Psoas muscle (tissue), 8 donors: ENCODE results near the gene GLB1L. TPM values are rescaled to one million over a fixed set of nuclear protein-coding genes. Genes with fewer than 3 reads are reported as not detected.
A peak's percentile ranks its signal among the peaks of the same experiment; 100 is the strongest.

ENCODE experiments used
- ATAC-seq, 4 donors: fragments of 200-7000 bp; cut with Tn5 transposase; one replicate each; pipeline ENCODE4 v1.9.1; 2020; ENCODE audit warnings: moderate library complexity in 3 of 4, mild to moderate bottlenecking in 2 of 4
- DNase-seq, 2 donors: peaks; one replicate each; pipeline ENCODE4 v3.0.0-alpha.2; 2020
- H3K27ac ChIP-seq: fragments of 200-600 bp; one replicate; pipeline ENCODE4 v1.8.0; 2022
- H3K27me3 ChIP-seq, 3 donors: fragments of 200-600 bp in 1 of 3; one replicate each; pipeline versions ENCODE4 v1.6.1 to v1.8.0; 2013 to 2022; ENCODE audit warnings: low read length in 2 of 3, mild to moderate bottlenecking in 2 of 3, moderate library complexity in 1 of 3; ENCODE audit not compliant: insufficient read depth in 3 of 3
- H3K36me3 ChIP-seq, 2 donors: fragments of 200-600 bp in 1 of 2; one replicate each; pipeline versions ENCODE4 v1.6.1 to v1.8.0; 2013 to 2022; ENCODE audit warnings: low read depth in 1 of 2, mild to moderate bottlenecking in 1 of 2, moderate library complexity in 1 of 2; ENCODE audit not compliant: insufficient read depth in 1 of 2
- H3K4me1 ChIP-seq: fragments of 200-600 bp; one replicate; pipeline ENCODE4 v1.8.0; 2022
- H3K4me3 ChIP-seq: fragments of 200-600 bp; one replicate; pipeline ENCODE4 v1.8.0; 2022; ENCODE audit warnings: mild to moderate bottlenecking
- H3K9me3 ChIP-seq: fragments of 200-600 bp; one replicate; pipeline ENCODE4 v1.8.0; 2022
- WGBS, 3 donors: extraction: QIAGEN DNeasy Blood & Tissue Kit; methylation state at CpG; one replicate each; pipeline versions ENCODE4 v1.1.6 to v1.1.7; 2013; 5-methylcytosine and 5-hydroxymethylcytosine counted together
- intact Hi-C, 2 donors: fragments of 100-400 bp; cut with DNase I; formaldehyde crosslinking; loops; one replicate each; pipeline versions ENCODE4 v1.11.0 to v1.14.2; 2022
- polyA plus RNA-seq, 3 donors: library from polyadenylated mRNA; stranded (reverse); fragments of 200-250 nt; gene quantifications; one replicate each; pipeline ENCODE4 v1.2.3, GENCODE V29; 2013
- total RNA-seq, 4 donors: library from RNA; stranded (reverse); fragmentation: NEBNext Ultra II Directional in 2 of 4; extraction: Animal tissue kit (Norgen Biotek cat#: 25700) in 2 of 4; gene quantifications; one replicate each; pipeline versions ENCODE4 v1.2.1 to v1.2.4, GENCODE V29; 2021 to 2023
- TF ChIP-seq, protein P1 (sequence below): fragments of 200-600 bp; IDR thresholded peaks from one replicate; pipeline ENCODE4 v1.8.0; 2022; ENCODE audit warnings: antibody characterized with exemption
- donor health status: healthy with polysubstance abuse.
- donor health status: DM: no; HTN: no; CAD: no; lungs with moderate emphysema.
- donor health status: Bipolar disorder and iron deficiency.
- donor health status: healthy.
- donor health status: DM: yes; HTN: yes; CAD: no.
- donor health status: DM: no; HTN: no; CAD: no.
- donor health status: DM: no; HTN: no; CAD: no.
- donor health status: DM: yes; HTN: yes; CAD: no.

Gene GLB1L
- total and polyA plus RNA-seq, 7 donors, result 0.55 to 3.7 (median 0.90) TPM

DNA sequence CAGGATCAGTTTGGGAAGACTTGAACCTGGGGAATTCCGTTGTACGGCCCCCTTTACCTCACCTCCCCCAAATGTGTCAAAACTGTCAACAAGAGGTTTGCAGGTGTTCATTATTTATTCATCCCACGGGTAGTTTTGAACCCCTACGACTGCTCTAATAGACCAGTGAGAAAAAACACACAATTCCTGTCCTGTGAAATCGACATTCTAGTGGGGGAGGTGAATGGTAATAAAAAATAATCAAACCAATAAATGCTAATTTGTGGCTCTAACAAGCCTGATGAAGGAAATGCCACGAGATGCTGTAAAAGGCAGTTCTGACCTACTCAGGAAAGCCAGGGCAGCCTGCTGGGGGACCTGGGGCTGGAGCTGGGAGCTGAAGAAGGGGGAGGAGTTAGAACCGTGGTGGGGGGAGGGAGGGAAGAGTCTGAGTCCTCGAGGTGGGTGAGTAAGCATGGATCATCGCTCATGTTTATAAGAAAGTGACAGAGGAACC lies 33.5 kb upstream of the GLB1L start:
- no peaks in the 10 kb centered on the region for H3K27me3 ChIP-seq
- H3K9me3 ChIP-seq, result no peaks in the 10 kb centered on the region
- TF ChIP-seq, protein P1, sequence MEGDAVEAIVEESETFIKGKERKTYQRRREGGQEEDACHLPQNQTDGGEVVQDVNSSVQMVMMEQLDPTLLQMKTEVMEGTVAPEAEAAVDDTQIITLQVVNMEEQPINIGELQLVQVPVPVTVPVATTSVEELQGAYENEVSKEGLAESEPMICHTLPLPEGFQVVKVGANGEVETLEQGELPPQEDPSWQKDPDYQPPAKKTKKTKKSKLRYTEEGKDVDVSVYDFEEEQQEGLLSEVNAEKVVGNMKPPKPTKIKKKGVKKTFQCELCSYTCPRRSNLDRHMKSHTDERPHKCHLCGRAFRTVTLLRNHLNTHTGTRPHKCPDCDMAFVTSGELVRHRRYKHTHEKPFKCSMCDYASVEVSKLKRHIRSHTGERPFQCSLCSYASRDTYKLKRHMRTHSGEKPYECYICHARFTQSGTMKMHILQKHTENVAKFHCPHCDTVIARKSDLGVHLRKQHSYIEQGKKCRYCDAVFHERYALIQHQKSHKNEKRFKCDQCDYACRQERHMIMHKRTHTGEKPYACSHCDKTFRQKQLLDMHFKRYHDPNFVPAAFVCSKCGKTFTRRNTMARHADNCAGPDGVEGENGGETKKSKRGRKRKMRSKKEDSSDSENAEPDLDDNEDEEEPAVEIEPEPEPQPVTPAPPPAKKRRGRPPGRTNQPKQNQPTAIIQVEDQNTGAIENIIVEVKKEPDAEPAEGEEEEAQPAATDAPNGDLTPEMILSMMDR, result no peak
- peaks cover 30% of the 10 kb centered on the region for H3K4me1 ChIP-seq
- peak overlapping the region; percentile 92 for H3K4me3 ChIP-seq
- DNase-seq (no peak), ATAC-seq (peak in 1 of 4 donors; percentile 72)
- intact Hi-C loops, result loop anchor here in 1 of 2 donors (1.0 kb wide), 1 partner anchor 16 kb away; no protein-coding TSS in a partner anchor
- H3K36me3 ChIP-seq, result peaks cover 0 to 37% of the 10 kb centered on the region in 2 donors
- H3K27ac ChIP-seq, result peak overlapping the region; percentile 98
- WGBS, 3 donors, result 11 to 15% (median 14%) methylated on average over 9 of the region's 9 CpGs

DNA sequence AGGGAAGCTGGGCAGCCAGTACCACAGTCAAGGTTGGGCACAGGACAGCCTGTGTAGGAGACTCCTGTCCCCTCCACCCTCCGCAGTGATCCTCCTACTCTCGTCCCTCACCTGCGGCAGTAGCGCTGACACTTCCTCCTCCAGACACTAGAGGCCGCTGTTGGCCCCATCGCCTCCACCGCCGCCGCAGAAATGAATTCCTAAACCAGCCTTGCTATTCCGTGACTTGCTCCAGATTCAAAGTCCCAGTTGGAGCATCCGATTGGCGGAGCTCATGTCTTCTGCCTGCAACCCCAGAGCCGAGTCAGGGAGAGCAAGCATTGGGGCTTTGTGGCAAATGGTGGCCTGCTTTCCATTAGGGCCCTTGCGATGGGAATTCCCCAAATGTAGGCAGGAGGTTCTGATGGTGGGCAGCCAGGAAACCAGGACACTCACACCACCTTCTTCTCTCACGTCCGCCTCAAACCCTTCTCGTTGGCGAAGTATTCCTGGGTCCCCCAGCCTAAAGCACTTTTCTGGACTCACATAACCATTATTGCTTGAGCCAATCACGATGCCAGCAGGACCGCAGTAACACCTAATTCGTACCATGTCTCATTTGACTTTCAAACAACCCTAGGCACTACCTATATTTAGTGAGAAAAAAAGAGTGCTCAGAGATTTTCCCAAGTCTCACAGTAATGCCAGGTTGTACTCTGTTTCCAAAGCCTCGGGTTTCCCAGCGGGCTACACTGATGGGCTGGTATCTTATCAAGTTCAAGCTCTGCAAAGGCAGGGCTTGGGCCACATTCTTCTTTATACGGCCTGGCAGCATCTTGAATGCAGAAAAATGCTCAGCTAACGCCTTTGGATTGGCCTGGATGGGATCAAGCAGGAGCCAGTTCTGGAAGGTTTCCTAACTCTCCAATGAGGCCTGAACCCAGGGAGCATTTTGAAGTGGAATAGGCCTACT lies 32.7 kb upstream of the GLB1L start:
- peak overlapping the region; percentile 92 for H3K4me3 ChIP-seq
- H3K9me3 ChIP-seq, result no peaks in the 10 kb centered on the region
- H3K4me1 ChIP-seq, result peaks cover 30% of the 10 kb centered on the region
- H3K27me3 ChIP-seq, result no peaks in the 10 kb centered on the region
- DNase-seq, result peak; percentile 75 to 85
- ATAC-seq, result peak; percentile 29 to 60 (median 50)
- intact Hi-C loops, result loop anchor here in 1 of 2 donors (1.0 kb wide), 1 partner anchor 16 kb away; no protein-coding TSS in a partner anchor
- 24 to 28% (median 25%) methylated on average over 25 of the region's 25 CpGs for WGBS, 3 donors
- H3K36me3 ChIP-seq, result peaks cover 0 to 30% of the 10 kb centered on the region in 2 donors
- H3K27ac ChIP-seq, result peak overlapping the region; percentile 98
- TF ChIP-seq, protein P1, result peak; percentile 97

DNA sequence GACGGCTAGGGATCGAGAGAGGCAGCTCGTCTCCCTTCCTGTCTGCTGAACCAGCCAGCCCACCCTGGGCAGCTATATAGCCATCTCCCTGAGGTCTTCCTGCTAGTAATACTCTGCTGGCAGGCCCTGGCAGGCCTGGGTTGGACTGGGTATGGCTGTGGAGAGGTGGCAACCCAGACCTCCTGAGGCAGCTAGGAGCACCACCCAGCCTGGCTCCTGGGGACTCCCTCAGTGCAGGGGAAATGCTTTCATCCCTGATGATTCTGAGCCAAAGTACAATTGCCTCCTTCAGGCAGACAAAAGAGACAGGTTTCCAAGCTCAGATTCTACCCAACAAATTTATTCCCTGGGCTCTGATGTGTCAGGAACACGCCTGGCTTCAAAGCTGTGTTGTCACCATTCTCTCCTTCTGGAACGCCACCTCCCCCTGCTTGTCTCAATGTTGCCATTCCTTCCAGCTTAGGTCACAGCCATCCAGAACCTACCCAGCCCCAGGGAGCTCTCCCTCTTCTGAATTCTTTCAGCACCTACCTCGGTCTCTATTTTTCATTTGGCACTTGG lies 29.2 kb upstream of the GLB1L start:
- no peak for DNase-seq
- peaks cover 16% of the 10 kb centered on the region for H3K4me1 ChIP-seq
- H3K4me3 ChIP-seq, result no peak overlapping the region
- H3K9me3 ChIP-seq, result no peaks in the 10 kb centered on the region
- intact Hi-C loops, result no loop called here
- no peaks in the 10 kb centered on the region for H3K27me3 ChIP-seq
- H3K27ac ChIP-seq, result peak overlapping the region; percentile 89
- WGBS, 3 donors, result 13 to 26% (median 24%) methylated on average over 6 of the region's 6 CpGs
- no peaks in the 10 kb centered on the region for H3K36me3 ChIP-seq
- peak; percentile 62 to 67 (median 64) for ATAC-seq
- TF ChIP-seq, protein P1, result no peak

DNA sequence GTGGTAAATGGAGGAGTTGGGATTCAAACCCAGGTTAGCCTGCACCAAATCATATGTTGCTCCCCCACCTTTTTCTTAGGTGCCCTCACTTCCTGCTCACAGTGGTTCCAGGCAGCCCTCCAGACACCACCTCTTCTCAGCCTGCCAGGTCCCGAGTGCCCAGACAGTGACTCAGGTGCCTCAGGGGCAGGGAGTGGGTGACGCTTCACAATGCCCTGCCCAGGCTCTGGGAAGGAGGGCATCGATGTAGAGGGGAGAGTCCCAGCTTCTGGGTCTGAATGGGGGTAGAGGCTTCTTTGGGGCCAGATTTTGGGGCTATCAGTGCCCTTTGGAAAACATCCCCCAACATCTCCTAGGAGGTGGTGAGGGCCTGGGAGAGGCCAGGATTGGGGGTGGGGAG lies 28.7 kb upstream of the GLB1L start:
- Histone ChIP-seq H3K4me3 (no peak overlapping the region), H3K27me3 (no peaks in the 10 kb centered on the region), H3K27ac (peak overlapping the region; percentile 89), H3K4me1 (peaks cover 16% of the 10 kb centered on the region), H3K36me3 (no peaks in the 10 kb centered on the region), H3K9me3 (no peaks in the 10 kb centered on the region)
- DNase-seq (no peak), ATAC-seq (peak; percentile 50 to 82 (median 74))
- TF ChIP-seq, protein P1, result no peak
- intact Hi-C loops, result loop anchor here in 1 of 2 donors (2.0 kb wide), 1 partner anchor 19 kb away; no protein-coding TSS in a partner anchor
- WGBS, 3 donors, result 34 to 81% (median 74%) methylated on average over 3 of the region's 3 CpGs
